HEK293 (cell line): ENCODE data around the gene ATXN7.
A peak's percentile ranks its signal among the peaks of the same experiment; 100 is the strongest.

Experiments used
- CTCF ChIA-PET: fragments of 350-600 bp; formaldehyde crosslinking; extraction: SDS; loops from one replicate; lab custom pipeline; 2021; ENCODE audit warnings: antibody characterized with exemption; lab: Yijun Ruan, JAX
- POLR2A ChIA-PET: fragments of 300-600 bp; formaldehyde crosslinking; extraction: SDS; loops from one replicate; lab custom pipeline; 2020; ENCODE audit warnings: antibody characterized with exemption, inconsistent platforms; lab: Yijun Ruan, JAX
- H3K27ac ChIP-seq: fragments of 200-500 bp; sonication (Bioruptor generic); 2 replicates; pipeline ENCODE4 v1.5.1; 2014; ENCODE audit warnings: low read depth, low read length, control low read depth, inconsistent platforms; ENCODE audit errors: extremely low read depth
- H3K36me3 ChIP-seq, 2 experiments: fragments of 200-500 bp in 1 of 2; sonication (Bioruptor generic) in 1 of 2; 1 replicate in 1 of 2; 2 replicates in 1 of 2; pipeline ENCODE4 v1.5.1; 2014 to 2017; ENCODE audit warnings: inconsistent platforms in 2 of 2, low read length in 2 of 2; ENCODE audit not compliant: control insufficient read depth in 2 of 2, insufficient read depth in 1 of 2
- H3K4me1 ChIP-seq: fragments of 200-500 bp; sonication (Bioruptor generic); 2 replicates; pipeline ENCODE4 v1.5.1; 2014; ENCODE audit warnings: mild to moderate bottlenecking, low read length, inconsistent platforms; ENCODE audit not compliant: control insufficient read depth, insufficient read depth
- H3K4me3 ChIP-seq: 2 replicates; pipeline ENCODE4 v1.5.1; 2011; ENCODE audit warnings: low read depth, mild to moderate bottlenecking, control low read depth, low read length, moderate library complexity
- H3K9me3 ChIP-seq: fragments of 200-500 bp; sonication (Bioruptor generic); 2 replicates; pipeline ENCODE4 v1.5.1; 2014; ENCODE audit warnings: low read depth, low read length, inconsistent platforms; ENCODE audit not compliant: control insufficient read depth, insufficient read depth
- GLI2 ChIP-seq: fragments of 450-650 bp; formaldehyde crosslinking; IDR thresholded peaks from 2 replicates; pipeline ENCODE4; 2017; ENCODE audit warnings: missing biosample characterization, missing genetic modification characterization, low read depth, borderline replicate concordance
- TCF7L2 ChIP-seq: IDR thresholded peaks from 2 replicates; pipeline ENCODE4 v1.6.1; 2011; ENCODE audit warnings: low read depth, mild to moderate bottlenecking, inconsistent platforms, low read length, moderate library complexity, borderline replicate concordance
- WT1 ChIP-seq: fragments of 450-650 bp; formaldehyde crosslinking; IDR thresholded peaks from 2 replicates; pipeline ENCODE4 v1.5.1; 2016; ENCODE audit warnings: missing biosample characterization, missing genetic modification characterization
- YY2 ChIP-seq: fragments of 450-650 bp; formaldehyde crosslinking; IDR thresholded peaks from 2 replicates; pipeline ENCODE4 v1.5.1; 2016; ENCODE audit warnings: missing biosample characterization, missing genetic modification characterization
- ZBTB48 ChIP-seq: fragments of 450-650 bp; formaldehyde crosslinking; IDR thresholded peaks from 2 replicates; pipeline ENCODE4 v1.5.1; 2016; ENCODE audit warnings: missing biosample characterization, missing genetic modification characterization
- ZEB2 ChIP-seq: fragments of 450-650 bp; formaldehyde crosslinking; IDR thresholded peaks from 2 replicates; pipeline ENCODE4 v1.5.1; 2016; ENCODE audit warnings: missing biosample characterization, missing genetic modification characterization
- ZNF239 ChIP-seq: fragments of 450-650 bp; formaldehyde crosslinking; IDR thresholded peaks from 2 replicates; pipeline ENCODE4 v1.5.1; 2016; ENCODE audit warnings: missing biosample characterization, missing genetic modification characterization
- ZNF266 ChIP-seq: fragments of 450-650 bp; formaldehyde crosslinking; IDR thresholded peaks from 2 replicates; pipeline ENCODE4 v1.5.1; 2016; ENCODE audit warnings: missing biosample characterization, missing genetic modification characterization, low read depth
- ZNF391 ChIP-seq: fragments of 450-650 bp; formaldehyde crosslinking; IDR thresholded peaks from 2 replicates; pipeline ENCODE4 v1.5.1; 2016; ENCODE audit warnings: low read depth, missing biosample characterization, missing genetic modification characterization, borderline replicate concordance
- ZNF510 ChIP-seq: fragments of 450-650 bp; formaldehyde crosslinking; IDR thresholded peaks from 2 replicates; pipeline ENCODE4 v1.5.1; 2018; ENCODE audit warnings: mild to moderate bottlenecking, missing genetic modification characterization, missing biosample characterization; ENCODE audit not compliant: insufficient replicate concordance
- ZNF544 ChIP-seq: fragments of 450-650 bp; formaldehyde crosslinking; IDR thresholded peaks from 2 replicates; pipeline ENCODE4 v1.5.0; 2017; ENCODE audit warnings: missing biosample characterization, missing genetic modification characterization
- ZNF596 ChIP-seq: fragments of 450-650 bp; IDR thresholded peaks from 2 replicates; pipeline ENCODE4 v1.5.0; 2018; ENCODE audit warnings: missing biosample characterization, mild to moderate bottlenecking, missing genetic modification characterization, moderate library complexity
- ZNF610 ChIP-seq: fragments of 450-650 bp; formaldehyde crosslinking; IDR thresholded peaks from 2 replicates; pipeline ENCODE4 v1.5.1; 2016; ENCODE audit warnings: missing biosample characterization, missing genetic modification characterization, borderline replicate concordance
- ZNF626 ChIP-seq: fragments of 450-650 bp; sonication (Bioruptor Pico); formaldehyde crosslinking; IDR thresholded peaks from 2 replicates; pipeline ENCODE4 v1.5.1; 2018; ENCODE audit warnings: missing biosample characterization, missing genetic modification characterization, inconsistent platforms
- ZNF701 ChIP-seq: fragments of 450-650 bp; formaldehyde crosslinking; IDR thresholded peaks from 2 replicates; pipeline ENCODE4 v1.5.1; 2016; ENCODE audit warnings: missing biosample characterization, missing genetic modification characterization
- ZNF792 ChIP-seq: fragments of 450-650 bp; formaldehyde crosslinking; IDR thresholded peaks from 2 replicates; pipeline ENCODE4 v1.5.1; 2016; ENCODE audit warnings: missing biosample characterization, missing genetic modification characterization
- ZNF837 ChIP-seq: fragments of 450-650 bp; formaldehyde crosslinking; IDR thresholded peaks from 2 replicates; pipeline ENCODE4 v1.5.1; 2016; ENCODE audit warnings: missing biosample characterization, missing genetic modification characterization
- ZXDB ChIP-seq: fragments of 450-650 bp; formaldehyde crosslinking; IDR thresholded peaks from 2 replicates; pipeline ENCODE4 v1.5.1; 2016; ENCODE audit warnings: missing biosample characterization, missing genetic modification characterization
- TF ChIP-seq, protein P1 (sequence below): fragments of 450-650 bp; formaldehyde crosslinking; IDR thresholded peaks from 2 replicates; pipeline ENCODE4 v1.5.1; 2017; ENCODE audit warnings: missing biosample characterization, missing genetic modification characterization
- TF ChIP-seq, protein P2 (sequence below): fragments of 450-650 bp; IDR thresholded peaks from 2 replicates; pipeline ENCODE4 v1.5.1; 2018; ENCODE audit warnings: missing biosample characterization, missing genetic modification characterization
- TF ChIP-seq, protein P3 (sequence below): fragments of 450-650 bp; formaldehyde crosslinking; IDR thresholded peaks from 2 replicates; pipeline ENCODE4 v1.5.1; 2016; ENCODE audit warnings: missing biosample characterization, missing genetic modification characterization

The ATXN7 gene

DNA sequence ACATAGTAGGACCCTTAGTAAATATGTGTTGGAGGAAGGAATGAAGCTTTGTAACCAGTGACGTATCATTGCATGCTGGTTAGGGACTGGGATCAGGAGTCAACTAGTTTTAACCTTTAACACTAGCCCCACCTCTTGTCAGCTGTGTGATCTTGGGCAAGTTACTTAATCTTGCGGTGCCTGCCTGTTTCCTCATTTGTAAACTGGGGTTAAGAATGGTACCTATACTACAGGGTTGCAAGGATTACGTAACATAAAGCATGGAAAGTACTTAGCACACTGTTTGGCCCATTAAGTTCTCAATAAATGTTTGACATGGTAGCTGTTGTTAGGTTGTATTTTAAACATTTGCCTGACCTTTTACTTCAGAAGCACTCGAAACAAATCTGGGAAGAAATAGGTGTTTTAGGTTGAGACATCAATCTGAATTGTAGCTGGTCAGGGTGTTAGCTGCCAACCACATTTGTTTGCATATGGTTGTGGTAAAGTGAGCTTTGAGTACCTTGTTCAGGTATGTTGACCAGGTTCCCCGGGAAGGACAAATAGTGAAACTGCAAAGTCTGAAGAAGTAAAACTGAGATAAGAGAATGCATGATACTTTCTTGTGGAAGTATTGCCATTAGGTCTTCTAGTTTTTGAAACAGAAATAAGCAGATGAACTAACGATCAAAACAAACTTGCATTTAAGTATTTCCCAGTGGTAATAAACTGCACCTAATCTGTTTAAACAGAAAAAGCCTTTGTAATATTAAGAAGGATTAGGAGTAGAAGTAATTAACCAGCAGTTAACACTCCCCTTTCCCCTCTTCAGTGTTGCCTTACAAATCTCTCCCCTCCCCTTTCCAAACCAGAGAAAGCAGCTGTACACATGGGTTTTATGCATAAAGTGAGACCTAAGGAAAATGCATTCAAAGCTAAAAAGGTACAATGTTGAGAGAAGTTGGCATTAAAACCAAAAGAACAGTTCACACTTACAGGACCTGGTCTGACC, 74.3 kb downstream of the ATXN7 start:
- Histone ChIP-seq H3K4me1 (peaks cover 14% of the 10 kb centered on the region), H3K4me3 (no peak overlapping the region), H3K36me3 (no peaks in the 10 kb centered on the region), H3K27ac (no peak overlapping the region), H3K9me3 (no peaks in the 10 kb centered on the region)
- no peak for TF ChIP-seq ZNF596 (tag by site-specific recombination)
- TF ChIP-seq ZNF239 (tag by site-specific recombination), result no peak
- peak; percentile 53; the same call in 1 of the 2 replicates for TF ChIP-seq WT1 (tag by site-specific recombination)
- no peak for TF ChIP-seq ZNF391 (tag by site-specific recombination)
- CTCF ChIA-PET, result interaction anchor here (0.7 kb wide), 1 partner anchor 530 kb away, joined by 5 read pairs; no protein-coding TSS in a partner anchor
- POLR2A ChIA-PET, result no interaction called here

DNA sequence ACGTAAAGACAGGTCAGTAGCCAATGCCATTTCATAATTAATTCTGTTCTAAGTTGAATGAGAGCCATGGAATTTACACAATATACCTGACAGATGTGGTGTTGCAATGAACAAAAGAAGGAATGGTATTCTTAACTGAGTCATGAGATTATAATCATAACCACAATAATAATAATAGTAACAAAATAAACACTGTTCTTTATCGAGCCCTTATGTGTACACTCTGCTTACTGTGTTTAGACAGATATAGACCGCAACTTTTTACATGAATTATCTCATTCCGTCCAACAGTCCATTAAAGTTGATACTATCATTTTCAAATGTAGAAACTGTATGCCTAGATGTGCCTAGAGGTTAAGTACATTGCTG, 76.7 kb downstream of the ATXN7 start:
- ChIA-PET CTCF (interaction anchor here (0.9 kb wide), 1 partner anchor 19 kb away, joined by 3 read pairs; no protein-coding TSS in a partner anchor), POLR2A (no interaction called here)
- Histone ChIP-seq H3K36me3 (no peaks in the 10 kb centered on the region), H3K4me1 (peaks cover 11% of the 10 kb centered on the region; the same call in 1 of the 2 replicates), H3K27ac (no peak overlapping the region), H3K4me3 (no peak overlapping the region), H3K9me3 (no peaks in the 10 kb centered on the region)
- TF ChIP-seq, protein P1, sequence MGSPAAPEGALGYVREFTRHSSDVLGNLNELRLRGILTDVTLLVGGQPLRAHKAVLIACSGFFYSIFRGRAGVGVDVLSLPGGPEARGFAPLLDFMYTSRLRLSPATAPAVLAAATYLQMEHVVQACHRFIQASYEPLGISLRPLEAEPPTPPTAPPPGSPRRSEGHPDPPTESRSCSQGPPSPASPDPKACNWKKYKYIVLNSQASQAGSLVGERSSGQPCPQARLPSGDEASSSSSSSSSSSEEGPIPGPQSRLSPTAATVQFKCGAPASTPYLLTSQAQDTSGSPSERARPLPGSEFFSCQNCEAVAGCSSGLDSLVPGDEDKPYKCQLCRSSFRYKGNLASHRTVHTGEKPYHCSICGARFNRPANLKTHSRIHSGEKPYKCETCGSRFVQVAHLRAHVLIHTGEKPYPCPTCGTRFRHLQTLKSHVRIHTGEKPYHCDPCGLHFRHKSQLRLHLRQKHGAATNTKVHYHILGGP (tag by site-specific recombination), result no peak
- TF ChIP-seq GLI2 (no peak), ZNF626 (tag by site-specific recombination) (no peak), ZNF610 (tag by site-specific recombination) (no peak), ZNF792 (tag by site-specific recombination) (no peak), ZEB2 (no peak), ZBTB48 (no peak), TCF7L2 (no peak), ZNF510 (tag by site-specific recombination) (no peak), ZXDB (tag by site-specific recombination) (no peak), YY2 (no peak), ZNF544 (no peak), ZNF701 (tag by site-specific recombination) (no peak), ZNF266 (tag by site-specific recombination) (no peak), ZNF837 (tag by site-specific recombination) (no peak)
- TF ChIP-seq, protein P2, sequence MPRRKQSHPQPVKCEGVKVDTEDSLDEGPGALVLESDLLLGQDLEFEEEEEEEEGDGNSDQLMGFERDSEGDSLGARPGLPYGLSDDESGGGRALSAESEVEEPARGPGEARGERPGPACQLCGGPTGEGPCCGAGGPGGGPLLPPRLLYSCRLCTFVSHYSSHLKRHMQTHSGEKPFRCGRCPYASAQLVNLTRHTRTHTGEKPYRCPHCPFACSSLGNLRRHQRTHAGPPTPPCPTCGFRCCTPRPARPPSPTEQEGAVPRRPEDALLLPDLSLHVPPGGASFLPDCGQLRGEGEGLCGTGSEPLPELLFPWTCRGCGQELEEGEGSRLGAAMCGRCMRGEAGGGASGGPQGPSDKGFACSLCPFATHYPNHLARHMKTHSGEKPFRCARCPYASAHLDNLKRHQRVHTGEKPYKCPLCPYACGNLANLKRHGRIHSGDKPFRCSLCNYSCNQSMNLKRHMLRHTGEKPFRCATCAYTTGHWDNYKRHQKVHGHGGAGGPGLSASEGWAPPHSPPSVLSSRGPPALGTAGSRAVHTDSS, result no peak
- TF ChIP-seq, protein P3, sequence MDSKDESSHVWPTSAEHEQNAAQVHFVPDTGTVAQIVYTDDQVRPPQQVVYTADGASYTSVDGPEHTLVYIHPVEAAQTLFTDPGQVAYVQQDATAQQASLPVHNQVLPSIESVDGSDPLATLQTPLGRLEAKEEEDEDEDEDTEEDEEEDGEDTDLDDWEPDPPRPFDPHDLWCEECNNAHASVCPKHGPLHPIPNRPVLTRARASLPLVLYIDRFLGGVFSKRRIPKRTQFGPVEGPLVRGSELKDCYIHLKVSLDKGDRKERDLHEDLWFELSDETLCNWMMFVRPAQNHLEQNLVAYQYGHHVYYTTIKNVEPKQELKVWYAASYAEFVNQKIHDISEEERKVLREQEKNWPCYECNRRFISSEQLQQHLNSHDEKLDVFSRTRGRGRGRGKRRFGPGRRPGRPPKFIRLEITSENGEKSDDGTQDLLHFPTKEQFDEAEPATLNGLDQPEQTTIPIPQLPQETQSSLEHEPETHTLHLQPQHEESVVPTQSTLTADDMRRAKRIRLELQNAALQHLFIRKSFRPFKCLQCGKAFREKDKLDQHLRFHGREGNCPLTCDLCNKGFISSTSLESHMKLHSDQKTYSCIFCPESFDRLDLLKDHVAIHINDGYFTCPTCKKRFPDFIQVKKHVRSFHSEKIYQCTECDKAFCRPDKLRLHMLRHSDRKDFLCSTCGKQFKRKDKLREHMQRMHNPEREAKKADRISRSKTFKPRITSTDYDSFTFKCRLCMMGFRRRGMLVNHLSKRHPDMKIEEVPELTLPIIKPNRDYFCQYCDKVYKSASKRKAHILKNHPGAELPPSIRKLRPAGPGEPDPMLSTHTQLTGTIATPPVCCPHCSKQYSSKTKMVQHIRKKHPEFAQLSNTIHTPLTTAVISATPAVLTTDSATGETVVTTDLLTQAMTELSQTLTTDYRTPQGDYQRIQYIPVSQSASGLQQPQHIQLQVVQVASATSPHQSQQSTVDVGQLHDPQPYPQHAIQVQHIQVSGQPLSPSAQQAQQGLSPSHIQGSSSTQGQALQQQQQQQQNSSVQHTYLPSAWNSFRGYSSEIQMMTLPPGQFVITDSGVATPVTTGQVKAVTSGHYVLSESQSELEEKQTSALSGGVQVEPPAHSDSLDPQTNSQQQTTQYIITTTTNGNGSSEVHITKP (tag by site-specific recombination), result no peak
